ENCODE measurements around the gene ANKRD24. TPM values are rescaled to one million over a fixed set of nuclear protein-coding genes. Genes with fewer than 3 reads are reported as not detected.

Gene ANKRD24
- total RNA-seq = under 0.01 and 1.3 TPM in 2 replicates

GRCh38 chr19:4182084-4182810, at the start of gene ANKRD24, which contains the start of gene SIRT6:
ANKRD24 (plus strand) TSS chr19:4182689; CDS start chr19:4186426, 3,737 bp downstream.
SIRT6 (minus strand) TSS chr19:4182563; CDS start chr19:4182539, 24 bp downstream.

GRCh38 chr19:4229179-4229931, 46.9 kb downstream of the ANKRD24 start, which contains the start of gene EBI3:
EBI3 (plus strand) TSS chr19:4229523; CDS start chr19:4229551, 28 bp downstream.

DNA sequence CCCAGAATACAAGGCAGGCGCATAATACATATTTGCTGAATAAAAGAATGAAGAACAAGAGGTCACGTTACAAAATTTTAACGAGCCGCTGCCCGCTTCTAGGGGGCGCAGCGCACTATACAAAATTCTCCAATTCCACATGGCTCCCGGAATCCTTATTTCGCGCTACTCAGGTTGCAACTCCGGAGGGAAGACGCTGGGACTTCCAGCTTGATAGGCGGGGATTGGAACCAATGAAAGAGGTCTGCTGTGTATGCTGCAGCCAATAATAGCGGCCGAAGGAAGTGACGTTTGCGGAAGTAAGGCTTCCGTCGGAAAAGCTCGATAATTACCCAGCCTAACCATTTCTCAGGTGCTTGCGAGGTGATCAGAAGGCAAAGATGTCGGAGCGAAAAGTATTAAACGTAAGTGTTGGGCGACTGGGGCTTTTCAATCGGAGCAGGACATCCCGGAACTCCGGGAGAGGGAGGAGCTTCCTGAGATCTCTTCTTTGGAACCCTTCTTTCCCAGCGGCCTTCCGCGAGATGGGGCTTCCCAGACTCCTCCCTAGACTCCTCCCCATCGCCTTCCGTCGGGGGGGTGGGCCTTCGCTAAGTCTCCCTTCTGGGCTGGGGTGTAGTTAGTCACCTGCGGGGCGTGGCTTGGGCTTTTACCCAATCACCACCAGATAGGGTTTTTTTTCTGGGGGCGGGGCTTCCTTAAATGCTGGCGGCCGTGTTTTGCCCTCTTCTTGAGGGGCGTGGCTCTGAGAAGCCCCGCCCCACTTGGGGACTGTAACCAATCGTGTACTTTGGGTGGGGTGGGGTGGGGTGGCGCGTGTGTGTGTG, 64.5 kb downstream of the ANKRD24 start, which contains the start of gene YJU2:
Gene YJU2 (plus strand): TSS at position 314 of the 827 bp plus-strand sequence. CDS start 67 bp downstream, at position 381.

Other genes with a start within 250 kb of the ANKRD24 start
- gene NMRK2, start 249.6 kb upstream of the ANKRD24 start, total RNA-seq = 0.26 TPM in 1 of 2 replicates, not detected in the other
- gene DAPK3, start 211.6 kb upstream of the ANKRD24 start, total RNA-seq = 68.3 and 81.7 TPM in 2 replicates
- 3,007 and 5,415 TPM in 2 replicates for gene EEF2, start 197.2 kb upstream of the ANKRD24 start, total RNA-seq
- gene PIAS4, start 175.0 kb upstream of the ANKRD24 start, total RNA-seq = 12.7 and 14.6 TPM in 2 replicates
- gene ZBTB7A, start 115.8 kb upstream of the ANKRD24 start, total RNA-seq = 31.6 and 44.0 TPM in 2 replicates
- 164 and 232 TPM in 2 replicates for gene MAP2K2, start 58.6 kb upstream of the ANKRD24 start, total RNA-seq
- gene CREB3L3, start 29.1 kb upstream of the ANKRD24 start, total RNA-seq = not detected in 2 replicates
- gene SIRT6, start 126 bp upstream of the ANKRD24 start, total RNA-seq = 16.7 and 23.5 TPM in 2 replicates
- gene EBI3, start 46.8 kb downstream of the ANKRD24 start, total RNA-seq = 0.47 and 1.7 TPM in 2 replicates
- 14.0 and 16.1 TPM in 2 replicates for gene YJU2, start 64.4 kb downstream of the ANKRD24 start, total RNA-seq
- 0.68 TPM in 1 of 2 replicates, not detected in the other for gene SHD, start 96.6 kb downstream of the ANKRD24 start, total RNA-seq
- gene TMIGD2, start 119.7 kb downstream of the ANKRD24 start, total RNA-seq = 0.09 and 0.23 TPM in 2 replicates
- 6.3 and 7.1 TPM in 2 replicates for gene FSD1, start 121.9 kb downstream of the ANKRD24 start, total RNA-seq
- gene STAP2, start 156.1 kb downstream of the ANKRD24 start, total RNA-seq = 2.7 and 6.1 TPM in 2 replicates
- 3.1 and 5.6 TPM in 2 replicates for gene MPND, start 160.9 kb downstream of the ANKRD24 start, total RNA-seq
- 91.9 and 118 TPM in 2 replicates for gene SH3GL1, start 217.9 kb downstream of the ANKRD24 start, total RNA-seq
- gene CHAF1A, start 220.0 kb downstream of the ANKRD24 start, total RNA-seq = 2.1 and 21.8 TPM in 2 replicates

All from pericardium fibroblast (primary cell).